HG03045 (cell line): ENCODE results near the gene SPEN.
A peak's percentile ranks its signal among the peaks of the same experiment; 100 is the strongest.
"Not testable (repeated sequence)": the region's sequence is repeated elsewhere in the genome, so short reads cannot be mapped to it uniquely, and the experiment has no call there.

Source experiments
- ATAC-seq: cut with Tn5 transposase; IDR thresholded peaks from one replicate; pipeline ENCODE4 v1.9.1; 2021; ENCODE audit warnings: mild to moderate bottlenecking, moderate library complexity; ENCODE audit not compliant: unreplicated experiment

The SPEN gene

DNA sequence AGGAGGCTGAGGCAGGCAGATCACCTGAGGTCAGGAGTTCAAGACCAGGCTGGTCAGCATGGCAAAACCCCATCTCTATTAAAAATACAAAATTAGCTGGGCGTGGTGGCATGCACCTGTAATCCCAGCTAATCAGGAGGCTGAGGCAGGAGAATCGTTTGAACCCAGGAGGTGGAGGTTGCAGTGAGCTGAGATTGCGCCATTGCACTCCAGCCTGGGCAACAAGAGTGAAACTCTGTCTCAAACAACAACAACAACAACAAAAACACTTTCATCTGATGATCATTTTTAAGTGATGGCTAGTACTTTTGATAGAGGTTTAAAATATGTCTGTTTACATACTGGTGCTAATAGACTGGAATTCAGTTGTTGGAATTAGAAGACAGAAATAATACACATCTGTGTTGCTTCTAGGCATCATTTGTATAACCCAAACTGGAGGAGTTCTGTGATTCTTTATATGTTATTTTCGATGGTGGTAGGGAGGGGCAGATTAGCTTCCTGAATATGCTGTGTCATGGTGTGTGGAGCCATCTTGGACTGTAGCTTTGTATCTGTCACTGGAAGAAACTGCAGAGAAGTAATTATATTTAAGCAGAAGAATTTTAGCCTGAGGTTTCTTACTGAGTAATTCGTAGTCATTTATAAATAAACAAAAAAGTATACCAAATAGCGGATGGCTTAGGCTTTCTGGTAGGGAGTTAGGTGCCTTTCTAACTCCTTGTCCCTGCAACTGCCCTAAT, 45.5 kb downstream of the SPEN start:
- ATAC-seq, result not testable (repeated sequence)

DNA sequence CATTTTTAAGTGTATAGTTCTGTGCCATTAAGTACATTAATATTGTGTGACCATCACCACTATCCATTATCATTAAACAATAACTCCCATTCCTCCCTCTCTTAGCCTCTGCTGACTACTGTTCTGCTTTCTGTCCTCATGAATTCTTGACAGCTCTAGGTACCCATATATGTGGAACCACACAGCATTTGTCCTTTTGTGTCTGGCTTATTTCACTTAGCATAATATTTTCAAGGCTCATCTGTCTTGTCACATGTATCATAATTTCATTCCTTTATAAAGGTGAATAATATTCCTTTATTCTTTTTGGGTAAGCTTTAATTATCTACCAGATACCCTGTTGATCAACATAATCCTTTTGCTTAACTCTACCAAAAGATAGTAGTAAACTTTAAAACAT, 47.7 kb downstream of the SPEN start:
- no peak for ATAC-seq

DNA sequence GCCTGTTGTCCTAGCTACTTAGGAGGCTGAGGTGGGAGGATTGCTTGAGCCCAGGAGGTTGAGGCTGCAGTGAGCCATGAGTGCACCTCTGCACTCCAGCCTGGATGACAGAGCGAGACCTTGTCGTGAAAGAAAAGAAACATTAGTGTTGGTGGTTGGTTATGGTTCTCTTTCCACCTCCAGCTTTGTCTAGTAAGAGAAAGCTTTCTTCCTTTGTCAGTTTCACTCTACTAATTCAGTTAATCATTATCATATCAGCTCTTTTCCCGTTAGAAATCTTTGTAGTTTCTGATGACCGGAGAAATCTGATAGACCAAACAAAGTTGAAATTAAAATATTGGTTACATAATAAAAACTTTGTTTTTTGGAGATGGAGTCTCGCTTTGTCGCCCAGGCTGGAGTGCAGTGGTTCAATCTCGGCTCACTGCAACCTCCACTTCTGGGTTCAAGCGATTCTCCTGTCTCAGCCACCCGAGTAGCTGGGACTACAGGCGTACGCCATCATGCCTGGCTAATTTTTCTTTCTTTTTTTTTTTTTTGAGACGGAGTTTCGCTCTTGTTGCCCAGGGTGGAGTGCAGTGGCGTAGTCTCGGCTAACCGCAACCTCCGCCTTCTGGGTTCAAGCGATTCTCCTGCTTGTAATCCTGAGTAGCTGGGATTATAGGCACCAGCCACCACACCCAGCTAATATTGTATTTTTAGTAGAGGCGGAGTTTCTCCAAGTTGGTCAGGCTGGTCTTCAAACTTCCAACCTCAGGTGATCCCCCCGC, 49.5 kb downstream of the SPEN start:
- not testable (repeated sequence) for ATAC-seq

DNA sequence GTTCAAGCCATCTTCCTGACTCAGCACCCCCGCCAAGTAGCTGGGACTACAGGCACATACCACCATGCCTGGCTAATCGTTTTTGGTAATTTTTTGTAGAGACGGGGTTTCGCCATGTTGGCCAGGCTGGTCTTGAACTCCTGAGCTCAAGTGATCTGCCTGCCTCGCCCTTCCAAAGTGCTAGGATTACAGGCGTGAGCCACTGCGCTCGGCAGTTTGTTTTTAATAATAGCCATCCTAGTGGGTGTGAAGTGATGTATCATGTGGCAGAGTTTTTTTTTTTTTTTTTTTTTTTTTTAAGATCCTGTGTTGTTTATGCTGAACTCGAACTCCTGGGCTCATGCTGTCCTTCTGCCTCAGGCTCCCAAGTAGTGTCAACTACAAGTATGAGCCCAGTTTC, 51.8 kb downstream of the SPEN start:
- no peak for ATAC-seq

DNA sequence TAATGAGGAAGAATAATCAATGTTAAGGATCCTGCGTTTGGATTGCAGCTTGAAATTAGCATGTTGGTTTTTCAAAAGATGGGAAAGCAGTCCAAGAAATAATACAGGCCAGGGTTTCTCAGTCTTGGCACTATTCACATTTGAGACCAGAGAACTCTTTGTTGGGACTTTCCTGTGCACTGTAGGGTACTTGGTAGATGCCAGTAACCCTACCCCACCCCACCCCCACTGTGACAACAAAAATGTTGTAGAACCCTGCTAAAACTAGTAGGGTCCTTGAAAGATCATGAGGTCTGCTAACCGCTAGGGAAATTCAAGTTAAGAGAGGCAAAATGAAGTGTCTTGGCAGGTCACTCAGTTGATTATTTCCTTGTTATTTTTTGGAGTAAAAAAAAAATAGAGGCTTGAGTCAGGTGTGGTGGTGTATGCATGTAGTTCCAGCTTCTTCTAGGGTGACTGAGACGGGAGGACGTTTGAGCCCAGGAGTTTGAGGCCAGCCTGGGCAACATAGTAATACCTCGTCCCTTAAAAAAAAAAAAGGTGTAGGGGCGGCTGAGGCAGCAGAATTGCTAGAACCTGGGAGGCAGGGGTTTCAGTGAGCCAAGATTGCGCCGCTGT, 53.3 kb downstream of the SPEN start:
- no peak for ATAC-seq

DNA sequence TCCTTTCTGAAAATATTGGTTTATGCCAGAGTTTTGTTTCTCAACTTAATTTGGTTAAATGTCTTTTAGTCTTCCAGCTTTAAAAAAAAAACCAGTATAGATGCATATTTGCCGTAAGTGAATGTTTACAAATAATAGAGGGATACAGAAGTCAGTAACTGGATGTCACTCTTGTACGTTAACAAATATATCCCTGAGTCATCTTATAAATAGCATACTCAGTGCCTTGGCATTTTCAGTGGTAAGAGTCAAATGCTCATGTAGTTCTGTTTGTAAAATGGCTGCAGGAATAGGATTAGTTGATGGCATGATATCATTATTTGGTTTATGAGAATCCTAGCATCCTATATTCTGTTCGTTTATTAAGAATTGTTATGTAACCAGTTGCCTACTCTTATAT, 55.4 kb downstream of the SPEN start:
- no peak for ATAC-seq

DNA sequence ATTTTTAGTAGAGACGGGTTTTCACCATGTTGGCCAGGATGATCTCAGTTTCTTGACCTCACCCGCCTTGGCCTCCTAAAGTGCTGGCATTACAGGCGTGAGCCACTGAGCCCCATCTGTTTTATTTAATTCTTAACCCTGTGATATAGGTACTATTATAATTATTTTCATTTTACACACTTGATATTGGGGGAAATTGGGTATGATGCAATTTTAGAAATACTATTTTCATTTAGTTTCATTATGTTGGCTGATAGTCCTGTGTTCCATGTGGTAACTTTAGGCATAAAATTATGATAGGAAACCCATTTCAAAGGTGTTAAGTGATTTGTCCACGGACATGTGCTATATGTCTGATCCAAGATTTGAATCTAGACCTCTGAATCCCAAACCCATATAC, 61.1 kb downstream of the SPEN start:
- ATAC-seq, result no peak

DNA sequence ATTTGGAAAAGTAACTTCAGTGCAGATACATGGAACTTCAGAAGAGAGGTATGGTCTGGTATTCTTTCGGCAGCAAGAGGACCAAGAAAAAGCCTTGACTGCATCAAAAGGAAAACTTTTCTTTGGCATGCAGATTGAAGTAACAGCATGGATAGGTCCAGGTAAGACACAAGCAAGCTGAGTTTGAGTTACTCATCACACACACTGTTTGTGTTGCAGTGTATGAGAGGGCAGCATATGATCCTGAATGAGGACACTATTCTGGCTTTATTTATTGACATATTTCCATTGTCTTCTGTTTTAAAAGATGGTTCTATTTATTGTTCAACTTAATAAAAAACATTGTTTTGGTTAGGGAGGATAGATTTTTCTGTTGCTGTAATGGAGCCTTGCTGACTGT, 63.6 kb downstream of the SPEN start:
- no peak for ATAC-seq

DNA sequence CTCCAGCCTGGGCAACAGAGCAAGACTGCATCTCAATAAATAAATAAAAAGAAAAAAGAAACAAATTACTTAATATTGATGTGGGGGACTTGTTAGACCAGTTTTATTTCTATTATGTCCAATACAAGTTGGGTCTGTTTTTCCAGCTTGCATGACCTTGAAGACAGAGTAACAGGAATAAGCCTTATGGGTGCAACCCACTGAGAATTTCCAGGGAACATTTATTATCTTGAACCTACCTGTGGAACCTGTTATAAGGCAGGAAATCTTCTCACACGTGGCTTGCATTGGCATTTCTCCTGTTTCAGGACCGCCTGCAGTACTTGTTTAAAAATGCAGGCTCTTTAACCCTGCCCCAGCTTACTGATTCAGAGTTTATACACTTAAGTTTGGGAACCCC, 64.4 kb downstream of the SPEN start:
- no peak for ATAC-seq

DNA sequence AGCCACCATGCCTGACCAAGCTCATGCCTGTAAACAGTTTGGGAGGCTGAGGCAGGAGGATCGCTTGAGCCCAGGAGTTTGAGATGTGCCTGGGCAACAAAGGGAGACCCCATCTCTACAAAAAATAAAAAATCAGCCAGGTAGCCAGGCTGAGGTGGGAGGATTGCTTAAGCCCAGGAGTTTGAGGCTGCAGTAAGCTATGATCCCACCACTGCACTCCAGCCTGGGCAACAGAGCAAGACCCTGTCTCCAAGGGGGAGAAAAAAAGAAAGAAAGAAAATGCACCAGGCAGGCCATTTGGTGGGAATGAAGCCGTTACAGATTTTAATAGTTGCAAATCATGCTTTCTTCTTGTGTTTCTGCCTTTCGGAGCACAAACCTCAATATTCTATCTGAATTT, 66.1 kb downstream of the SPEN start:
- not testable (repeated sequence) for ATAC-seq

DNA sequence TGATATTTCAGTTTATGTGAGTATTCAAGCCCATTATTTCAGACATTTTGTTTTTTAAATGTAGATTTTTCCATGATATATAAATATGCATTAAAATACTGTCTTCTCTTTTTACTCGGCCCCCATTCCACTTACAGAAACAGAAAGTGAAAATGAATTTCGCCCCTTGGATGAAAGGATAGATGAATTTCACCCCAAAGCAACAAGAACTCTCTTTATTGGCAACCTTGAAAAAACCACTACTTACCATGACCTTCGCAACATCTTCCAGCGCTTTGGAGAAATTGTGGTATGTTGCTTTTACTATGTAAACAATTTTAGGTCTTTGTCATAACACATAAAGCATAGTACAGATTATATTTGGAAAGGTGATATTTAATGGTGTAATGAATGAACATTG, 68.5 kb downstream of the SPEN start:
- ATAC-seq, result no peak

DNA sequence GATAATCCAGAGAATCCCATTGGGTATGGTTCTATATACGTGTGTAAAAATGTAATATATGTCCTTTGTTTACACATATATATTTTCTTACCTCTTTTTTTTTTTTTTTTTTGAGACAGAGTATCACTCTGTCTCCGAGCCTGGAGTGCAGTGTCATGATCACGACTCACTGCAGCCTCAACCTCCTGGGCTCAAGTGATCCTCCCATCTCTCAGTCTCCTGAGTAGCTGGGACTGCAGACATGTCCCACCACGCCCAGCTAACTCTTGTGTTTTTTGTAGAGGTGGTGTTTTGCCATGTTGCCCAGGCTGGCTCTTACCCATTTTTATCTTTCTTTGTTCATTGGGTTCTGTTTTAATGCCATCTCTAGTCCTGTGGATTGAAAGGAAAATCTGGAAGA, 68.9 kb downstream of the SPEN start:
- ATAC-seq, result no peak

DNA sequence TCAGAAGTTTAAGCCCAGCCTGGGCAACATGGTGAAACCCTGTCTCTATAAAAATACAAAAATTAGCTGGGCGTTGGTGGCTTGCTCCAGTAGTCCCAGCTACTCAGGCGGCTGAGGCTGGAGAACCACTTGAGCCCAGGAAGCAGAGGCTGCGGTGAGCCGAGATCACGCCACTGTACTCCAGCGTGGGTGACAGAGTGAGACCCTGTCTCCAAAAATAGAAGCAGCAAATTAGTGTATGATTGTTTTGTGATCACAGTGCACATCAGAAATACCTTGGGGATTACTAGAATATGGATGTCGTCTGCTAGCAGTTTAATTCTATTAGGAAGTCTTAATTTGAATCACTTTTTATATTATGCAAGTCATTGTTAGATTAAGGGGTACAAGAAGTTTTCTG, 69.4 kb downstream of the SPEN start:
- no peak for ATAC-seq

DNA sequence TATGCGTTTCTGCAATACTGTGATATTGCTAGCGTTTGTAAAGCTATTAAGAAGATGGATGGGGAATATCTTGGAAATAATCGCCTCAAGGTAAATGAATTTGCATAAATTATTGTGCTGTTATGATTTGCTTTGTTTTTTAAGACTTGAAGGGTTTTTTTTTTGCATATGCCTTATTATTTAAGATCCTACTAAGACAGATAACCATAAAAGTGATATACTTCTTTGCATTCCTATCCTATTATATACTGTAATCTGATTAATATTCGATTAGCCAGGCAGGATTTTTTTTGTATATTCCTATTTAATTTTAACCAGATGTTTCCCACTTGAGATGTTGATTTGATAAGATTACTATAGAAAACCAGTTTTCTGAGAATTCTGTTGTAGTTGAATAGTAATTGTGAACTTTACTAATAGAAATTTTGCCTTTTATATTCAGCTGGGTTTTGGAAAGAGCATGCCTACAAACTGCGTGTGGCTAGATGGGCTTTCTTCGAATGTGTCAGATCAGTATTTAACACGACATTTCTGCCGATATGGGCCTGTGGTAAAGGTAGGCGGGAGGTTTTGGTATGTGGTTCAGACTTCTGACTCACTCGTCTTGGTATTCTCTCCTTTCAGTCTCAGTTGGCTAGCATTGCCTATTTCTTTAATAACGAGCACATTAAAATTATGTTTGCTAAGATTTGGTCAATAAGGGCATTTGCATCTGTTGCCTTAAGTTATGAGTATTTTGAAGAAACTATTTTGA, 71.6 kb downstream of the SPEN start:
- peak; percentile 66 for ATAC-seq

DNA sequence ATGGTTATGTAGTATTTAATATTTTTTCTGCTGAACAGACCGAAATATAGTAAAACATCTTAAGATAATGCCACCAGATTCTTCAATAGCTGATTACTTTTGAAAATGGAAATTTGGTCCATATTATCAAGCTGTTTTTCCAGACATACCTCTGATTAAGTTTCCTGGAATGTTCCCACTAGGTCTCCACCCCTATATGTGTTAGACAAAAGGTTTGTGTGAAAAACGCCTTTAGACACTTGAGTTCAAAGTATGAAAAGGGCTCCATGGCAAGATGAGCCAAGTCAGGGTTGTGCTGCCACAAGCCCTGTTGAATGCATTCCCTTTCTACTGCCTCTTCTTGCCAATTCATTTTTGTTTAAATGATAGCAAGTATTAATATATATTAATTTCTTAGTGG, 75.7 kb downstream of the SPEN start:
- ATAC-seq, result no peak

DNA sequence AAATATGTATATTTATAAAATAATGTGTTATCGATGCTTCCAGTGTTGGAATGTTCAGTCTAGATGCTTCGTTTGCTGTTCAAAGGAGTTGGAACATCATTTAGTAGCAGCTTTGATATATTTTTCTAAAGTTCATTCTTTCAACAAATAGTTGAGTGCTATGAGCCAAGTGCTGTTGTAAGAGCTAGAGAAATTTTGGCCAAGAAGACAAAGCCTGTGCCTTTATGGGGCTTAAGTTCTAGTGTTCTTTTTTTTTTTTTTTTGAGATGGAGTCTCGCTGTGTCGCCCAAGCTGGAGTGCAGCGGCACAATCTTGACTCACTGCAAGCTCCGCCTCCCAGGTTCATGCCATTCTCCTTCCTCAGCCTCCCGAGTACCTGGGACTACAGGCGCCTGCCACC, 78.9 kb downstream of the SPEN start:
- ATAC-seq, result not testable (repeated sequence)

DNA sequence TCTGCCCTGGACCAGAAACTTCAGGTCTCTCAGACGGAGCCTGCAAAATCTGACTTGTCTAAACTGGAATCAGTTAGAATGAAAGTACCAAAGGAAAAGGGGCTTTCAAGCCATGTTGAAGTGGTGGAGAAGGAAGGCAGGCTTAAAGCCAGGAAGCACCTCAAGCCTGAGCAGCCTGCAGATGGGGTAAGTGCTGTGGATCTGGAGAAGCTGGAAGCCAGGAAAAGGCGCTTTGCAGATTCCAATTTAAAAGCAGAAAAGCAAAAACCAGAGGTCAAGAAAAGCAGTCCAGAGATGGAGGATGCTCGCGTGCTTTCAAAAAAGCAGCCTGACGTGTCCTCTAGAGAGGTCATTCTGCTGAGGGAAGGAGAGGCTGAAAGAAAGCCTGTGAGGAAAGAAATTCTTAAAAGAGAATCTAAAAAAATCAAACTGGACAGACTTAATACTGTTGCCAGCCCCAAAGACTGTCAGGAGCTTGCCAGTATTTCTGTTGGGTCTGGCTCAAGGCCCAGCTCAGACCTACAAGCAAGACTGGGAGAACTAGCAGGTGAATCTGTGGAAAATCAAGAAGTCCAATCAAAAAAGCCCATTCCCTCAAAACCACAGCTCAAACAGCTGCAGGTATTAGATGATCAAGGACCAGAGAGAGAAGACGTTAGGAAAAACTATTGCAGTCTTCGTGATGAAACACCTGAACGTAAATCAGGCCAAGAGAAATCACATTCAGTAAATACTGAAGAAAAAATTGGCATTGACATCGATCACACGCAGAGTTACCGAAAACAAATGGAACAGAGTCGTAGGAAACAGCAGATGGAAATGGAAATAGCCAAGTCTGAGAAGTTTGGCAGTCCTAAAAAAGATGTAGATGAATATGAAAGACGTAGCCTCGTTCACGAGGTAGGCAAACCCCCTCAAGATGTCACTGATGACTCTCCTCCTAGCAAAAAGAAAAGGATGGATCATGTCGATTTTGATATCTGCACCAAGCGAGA, 81.8 kb downstream of the SPEN start:
- no peak for ATAC-seq

DNA sequence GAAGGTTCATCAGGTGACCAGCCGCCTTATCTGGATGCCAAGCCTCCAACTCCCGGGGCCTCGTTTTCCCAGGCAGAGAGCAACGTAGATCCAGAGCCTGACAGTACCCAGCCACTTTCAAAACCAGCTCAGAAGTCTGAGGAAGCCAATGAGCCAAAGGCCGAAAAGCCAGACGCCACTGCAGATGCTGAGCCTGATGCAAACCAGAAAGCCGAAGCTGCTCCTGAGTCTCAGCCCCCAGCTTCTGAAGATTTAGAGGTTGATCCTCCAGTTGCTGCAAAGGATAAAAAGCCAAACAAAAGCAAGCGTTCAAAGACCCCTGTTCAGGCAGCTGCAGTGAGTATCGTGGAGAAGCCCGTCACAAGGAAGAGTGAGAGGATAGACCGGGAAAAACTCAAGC, 83.9 kb downstream of the SPEN start:
- ATAC-seq, result no peak

DNA sequence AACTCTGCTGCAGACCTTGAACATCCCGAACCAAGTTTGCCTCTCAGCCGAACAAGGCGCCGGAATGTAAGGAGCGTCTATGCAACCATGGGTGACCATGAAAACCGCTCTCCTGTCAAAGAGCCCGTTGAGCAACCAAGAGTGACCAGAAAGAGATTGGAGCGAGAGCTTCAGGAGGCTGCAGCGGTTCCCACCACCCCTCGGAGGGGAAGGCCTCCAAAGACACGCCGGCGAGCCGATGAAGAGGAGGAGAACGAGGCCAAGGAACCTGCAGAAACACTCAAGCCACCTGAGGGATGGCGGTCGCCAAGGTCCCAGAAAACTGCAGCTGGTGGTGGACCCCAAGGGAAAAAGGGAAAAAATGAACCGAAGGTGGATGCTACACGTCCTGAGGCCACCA, 84.4 kb downstream of the SPEN start:
- ATAC-seq, result no peak

DNA sequence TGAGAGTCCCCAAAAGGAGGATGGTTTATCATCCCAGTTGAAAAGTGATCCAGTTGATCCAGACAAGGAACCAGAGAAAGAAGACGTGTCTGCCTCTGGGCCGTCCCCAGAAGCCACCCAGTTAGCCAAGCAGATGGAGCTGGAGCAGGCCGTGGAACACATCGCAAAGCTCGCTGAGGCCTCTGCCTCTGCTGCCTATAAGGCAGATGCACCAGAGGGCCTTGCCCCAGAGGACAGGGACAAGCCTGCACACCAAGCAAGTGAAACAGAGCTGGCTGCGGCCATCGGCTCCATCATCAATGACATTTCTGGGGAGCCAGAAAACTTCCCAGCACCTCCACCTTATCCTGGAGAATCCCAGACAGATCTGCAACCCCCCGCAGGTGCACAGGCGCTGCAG, 85.1 kb downstream of the SPEN start:
- ATAC-seq, result no peak
